GM12892 (cell line): Measurements from ENCODE around the gene HPCAL1.

ENCODE experiments used
- DNase-seq: peaks from one replicate; pipeline ENCODE4 v3.0.0; 2011; ENCODE audit not compliant: insufficient read length
- FAIRE-seq: peaks from 2 replicates; lab custom pipeline; 2011; peaks lifted over from hg19 to GRCh38; lab: Jason Lieb, UNC
- POLR2A ChIP-seq: IDR thresholded peaks from 2 replicates; pipeline ENCODE4 v1.6.1; 2011; ENCODE audit warnings: low read depth, low read length, control low read depth
- POLR2AphosphoS5 ChIP-seq: IDR thresholded peaks from 2 replicates; pipeline ENCODE4 v1.6.1; 2011; ENCODE audit warnings: low read depth, low read length, control low read depth
- TAF1 ChIP-seq: IDR thresholded peaks from 2 replicates; pipeline ENCODE4 v1.6.1; 2011; ENCODE audit warnings: low read depth, mild to moderate bottlenecking, control low read depth, low read length, borderline replicate concordance

HPCAL1 gene

GRCh38 chr2:10411557-10411956 is 108.9 kb downstream of the HPCAL1 start:
- TF ChIP-seq TAF1, result no peak
- TF ChIP-seq POLR2AphosphoS5, result no peak
- no peak for TF ChIP-seq POLR2A
- FAIRE-seq (no peak), DNase-seq (no peak)

GRCh38 chr2:10412380-10412779 is 109.7 kb downstream of the HPCAL1 start:
- FAIRE-seq (peak; percentile 80), DNase-seq (peak; percentile 56)
- no peak for TF ChIP-seq POLR2A
- TF ChIP-seq TAF1, result no peak
- no peak for TF ChIP-seq POLR2AphosphoS5

- DNase-seq (no peak), FAIRE-seq (no peak)
- TF ChIP-seq POLR2A (no peak), POLR2AphosphoS5 (no peak), TAF1 (no peak)
Measured at GRCh38 chr2:10413503-10413902, 110.8 kb downstream of the HPCAL1 start.

- DNase-seq, result no peak
- no peak for FAIRE-seq
- TF ChIP-seq POLR2AphosphoS5 (no peak), POLR2A (no peak), TAF1 (no peak)
Measured at GRCh38 chr2:10413991-10414451, 111.3 kb downstream of the HPCAL1 start.

GRCh38 chr2:10414591-10414990 is 111.9 kb downstream of the HPCAL1 start:
- TF ChIP-seq POLR2A (no peak), POLR2AphosphoS5 (no peak), TAF1 (no peak)
- DNase-seq (no peak), FAIRE-seq (no peak)

GRCh38 chr2:10415048-10415447 is 112.3 kb downstream of the HPCAL1 start:
- FAIRE-seq (no peak), DNase-seq (no peak)
- TF ChIP-seq POLR2A, result no peak
- TF ChIP-seq POLR2AphosphoS5, result no peak
- TF ChIP-seq TAF1, result no peak

- no peak for DNase-seq
- TF ChIP-seq POLR2A (no peak), TAF1 (no peak), POLR2AphosphoS5 (no peak)
- FAIRE-seq, result no peak
Measured at GRCh38 chr2:10415640-10416039, 112.9 kb downstream of the HPCAL1 start.

GRCh38 chr2:10417551-10418335 is 115.0 kb downstream of the HPCAL1 start:
- FAIRE-seq (no peak), DNase-seq (no peak)
- TF ChIP-seq POLR2A (no peak), POLR2AphosphoS5 (no peak), TAF1 (no peak)

GRCh38 chr2:10419553-10420257 is 117.0 kb downstream of the HPCAL1 start:
- no peak for TF ChIP-seq TAF1
- no peak for TF ChIP-seq POLR2A
- TF ChIP-seq POLR2AphosphoS5, result no peak
- FAIRE-seq (no peak), DNase-seq (no peak)

GRCh38 chr2:10422251-10422650 is 119.5 kb downstream of the HPCAL1 start:
- TF ChIP-seq TAF1 (no peak), POLR2A (no peak), POLR2AphosphoS5 (no peak)
- FAIRE-seq (no peak), DNase-seq (no peak)

GRCh38 chr2:10422732-10423399 is 120.2 kb downstream of the HPCAL1 start:
- DNase-seq (no peak), FAIRE-seq (no peak)
- TF ChIP-seq POLR2A (no peak), POLR2AphosphoS5 (no peak), TAF1 (no peak)

GRCh38 chr2:10423400-10423774 is 120.7 kb downstream of the HPCAL1 start:
- no peak for FAIRE-seq

More at GRCh38 chr2:10423400-10423774, 120.7 kb downstream of the HPCAL1 start:
- DNase-seq, result no peak
- TF ChIP-seq POLR2AphosphoS5, result no peak
- no peak for TF ChIP-seq POLR2A
- no peak for TF ChIP-seq TAF1
